Omental fat pad (tissue), 4 donors: ENCODE measurements around the gene NBPF3. TPM values are rescaled to one million over a fixed set of nuclear protein-coding genes. Genes with fewer than 3 reads are reported as not detected.

ENCODE experiments used
- total RNA-seq, 4 donors: library from RNA; depleted of rRNA; stranded (reverse); fragments of >200 nt; gene quantifications; one replicate each; pipeline ENCODE4 v1.1.0, GENCODE V29; 2016

Gene NBPF3
- total RNA-seq, 4 donors from 2014 or later = 4.6 to 20.5 (median 8.7) TPM

Other genes with a start within 250 kb of the NBPF3 start
- 100 to 1,000 TPM in 2 of 4 donors, 10 to 100 TPM in 2; 43.5 to 158 (median 114) TPM for gene ECE1, start 149.7 kb upstream of the NBPF3 start, total RNA-seq
- gene ALPL, start 69.3 kb downstream of the NBPF3 start, total RNA-seq = 10 to 100 TPM in 3 of 4 donors, 1 to 10 TPM in 1; 5.3 to 52.8 (median 16.8) TPM
- gene RAP1GAP, start 229.2 kb downstream of the NBPF3 start, total RNA-seq = under 1 TPM in 3 of 4 donors, not detected in 1; 0.36 to 0.74 (median 0.38) TPM